Measurements from ENCODE around the gene TFEB. TPM values are rescaled to one million over a fixed set of nuclear protein-coding genes. Genes with fewer than 3 reads are reported as not detected.

The TFEB gene
- total RNA-seq, 1 donor from 2014 or later: 14.9 TPM

DNA sequence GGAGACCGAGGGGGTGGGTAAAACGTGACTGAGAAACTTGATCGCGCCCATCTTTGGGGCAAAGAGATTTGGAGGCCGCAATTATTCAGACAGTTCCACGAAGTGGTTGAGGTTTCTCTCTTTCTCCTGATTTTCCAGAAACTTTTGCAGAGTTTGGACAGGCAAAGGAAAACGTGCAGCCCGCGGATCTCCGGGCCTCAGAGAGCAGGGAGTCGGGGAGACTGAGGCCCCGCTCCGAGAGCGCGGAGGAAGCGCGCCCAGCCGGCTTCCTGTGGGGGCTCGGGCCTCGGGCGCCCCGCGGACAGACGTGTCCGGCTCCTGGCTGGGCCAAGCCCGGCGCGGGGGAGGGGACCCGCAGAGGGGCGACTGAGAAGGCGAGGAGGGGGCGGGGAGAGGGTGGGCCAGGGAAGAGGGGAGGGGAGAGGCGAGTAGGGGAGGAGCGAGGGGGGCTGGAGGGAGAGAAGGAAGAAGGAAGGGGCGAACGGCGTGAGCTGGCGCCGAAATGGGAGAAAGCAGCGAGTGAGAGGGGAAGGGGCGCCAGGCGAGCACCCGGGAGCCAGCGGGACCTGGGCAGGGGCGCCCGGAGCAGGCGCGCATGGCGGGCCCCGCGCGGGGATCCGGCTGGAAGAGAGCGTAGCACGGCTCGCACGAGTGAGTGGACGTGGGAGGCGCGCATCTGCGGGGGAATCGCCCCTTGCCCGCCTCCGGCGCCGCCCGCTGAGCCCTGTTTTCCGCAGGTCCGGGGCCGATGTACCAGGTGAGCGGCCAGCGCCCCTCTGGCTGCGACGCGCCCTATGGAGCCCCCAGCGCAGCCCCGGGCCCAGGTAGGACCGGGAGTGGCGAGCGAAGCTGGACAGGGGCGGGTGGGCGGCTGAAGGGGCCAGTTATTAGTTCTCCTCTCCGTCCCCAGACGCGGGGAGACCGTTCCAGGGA, 97.1 kb downstream of the TFEB start, which contains the start of gene MDFI:
TSS of gene MDFI (plus strand) at position 467 of the 933 bp plus-strand sequence. CDS start at position 749, 282 bp downstream.
- no peak for DNase-seq
- H3K4me1 Mint-ChIP-seq: no peaks in the 10 kb centered on the region
- H3K9me3 Mint-ChIP-seq: no peaks in the 10 kb centered on the region
- H3K36me3 Mint-ChIP-seq (ENCODE audit: low read depth): no peaks in the 10 kb centered on the region
- intact Hi-C loops (cut with micrococcal nuclease): no loop called here
- no peak within 1 kb of the TSS for H3K27ac Mint-ChIP-seq
- peaks cover 73% of the 10 kb centered on the region for H3K27me3 Mint-ChIP-seq
- no peak within 1 kb of the TSS for H3K4me3 Mint-ChIP-seq

- Mint-ChIP-seq H3K27me3 (peaks cover 73% of the 10 kb centered on the region), H3K36me3 (ENCODE audit: low read depth) (no peaks in the 10 kb centered on the region), H3K27ac (no peak overlapping the region), H3K4me1 (no peaks in the 10 kb centered on the region), H3K9me3 (no peaks in the 10 kb centered on the region), H3K4me3 (no peak overlapping the region)
- no peak for DNase-seq
- intact Hi-C loops (cut with micrococcal nuclease): no loop called here
These were observed 98.0 kb downstream of the TFEB start for GRCh38 chr6:41637194-41638001.

DNA sequence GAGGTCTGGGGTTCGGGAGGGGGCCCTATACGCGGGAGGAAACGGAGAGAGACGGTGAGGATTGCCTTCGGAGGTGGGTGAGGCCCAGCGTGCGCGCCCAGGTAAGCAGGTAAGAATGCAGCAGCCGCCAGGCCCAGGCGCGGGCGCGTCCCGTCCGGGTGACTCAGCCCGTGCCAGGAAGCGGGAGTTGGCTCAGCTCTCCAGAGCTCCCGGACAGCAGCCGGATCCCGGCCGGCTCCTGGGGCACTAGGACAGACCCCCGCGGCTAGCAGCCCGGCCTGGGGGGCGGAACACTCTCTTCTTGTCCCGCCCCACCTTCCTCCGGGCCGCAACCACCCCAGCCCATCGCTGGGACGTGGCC, 98.6 kb downstream of the TFEB start:
- no peak for DNase-seq
- Mint-ChIP-seq H3K36me3 (ENCODE audit: low read depth) (no peaks in the 10 kb centered on the region), H3K27ac (no peak overlapping the region), H3K9me3 (no peaks in the 10 kb centered on the region), H3K4me3 (no peak overlapping the region), H3K4me1 (no peaks in the 10 kb centered on the region), H3K27me3 (peaks cover 72% of the 10 kb centered on the region)
- intact Hi-C loops (cut with micrococcal nuclease): no loop called here

DNA sequence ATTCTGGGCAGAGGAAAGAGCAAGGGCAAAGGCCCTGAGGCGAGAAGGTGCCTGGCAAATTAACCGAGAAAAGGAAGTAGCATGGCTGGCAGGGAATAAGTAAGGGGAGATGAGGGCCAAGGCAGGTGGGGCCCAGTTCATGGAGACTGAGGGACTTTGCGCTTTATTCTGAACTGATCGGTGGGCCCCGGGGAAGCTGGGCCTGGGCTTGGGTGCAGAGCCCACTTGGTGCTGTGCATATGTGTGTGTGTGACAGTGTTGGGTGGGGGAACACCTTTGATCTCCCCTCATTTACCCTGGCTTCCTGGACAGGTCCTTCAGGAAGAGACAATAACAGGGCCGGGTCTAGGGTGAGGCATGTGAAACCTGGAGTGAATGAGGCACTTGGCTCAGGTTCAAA, 100.0 kb downstream of the TFEB start:
- DNase-seq: no peak
- intact Hi-C loops (cut with micrococcal nuclease): no loop called here
- Mint-ChIP-seq H3K27me3 (peaks cover 65% of the 10 kb centered on the region), H3K4me3 (no peak overlapping the region), H3K36me3 (ENCODE audit: low read depth) (no peaks in the 10 kb centered on the region), H3K4me1 (no peaks in the 10 kb centered on the region), H3K9me3 (no peaks in the 10 kb centered on the region), H3K27ac (no peak overlapping the region)

DNA sequence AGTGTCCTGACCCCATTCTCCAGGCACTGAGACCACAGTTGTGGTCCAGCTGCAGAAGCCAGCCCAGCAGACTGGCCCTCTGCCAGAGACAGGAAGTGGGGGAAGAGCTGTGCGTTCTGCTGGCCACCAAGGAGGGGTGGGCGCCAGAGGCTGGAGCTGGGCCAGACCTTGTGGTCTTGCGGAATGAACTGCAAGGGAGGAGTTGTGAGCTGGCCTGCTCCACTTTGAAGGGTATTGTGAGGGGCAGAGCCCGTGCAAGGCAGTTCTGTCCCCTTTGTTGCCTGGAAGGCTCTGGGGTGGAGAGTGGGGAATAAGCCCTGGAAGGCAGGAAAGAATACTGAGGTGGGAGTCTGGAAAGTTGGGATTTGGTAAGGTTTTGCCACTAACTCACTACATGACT, 100.8 kb downstream of the TFEB start:
- no peaks in the 10 kb centered on the region for H3K36me3 Mint-ChIP-seq (ENCODE audit: low read depth)
- H3K27me3 Mint-ChIP-seq: peaks cover 58% of the 10 kb centered on the region
- H3K4me3 Mint-ChIP-seq: no peak overlapping the region
- no peaks in the 10 kb centered on the region for H3K9me3 Mint-ChIP-seq
- DNase-seq: no peak
- no peak overlapping the region for H3K27ac Mint-ChIP-seq
- H3K4me1 Mint-ChIP-seq: no peaks in the 10 kb centered on the region
- intact Hi-C loops (cut with micrococcal nuclease): no loop called here

Other genes starting within 250 kb of the TFEB start
- 16.9 and 17.6 TPM in 2 replicates for gene FOXP4, start 189.2 kb downstream of the TFEB start, total RNA-seq
- not detected in 2 replicates for gene MDFI, start 97.1 kb downstream of the TFEB start, total RNA-seq
- gene PGC, start 11.8 kb upstream of the TFEB start, total RNA-seq: not detected in 2 replicates
- gene FRS3, start 44.3 kb upstream of the TFEB start, total RNA-seq: 4.7 and 6.8 TPM in 2 replicates
- not detected in 2 replicates for gene PRICKLE4, start 45.2 kb upstream of the TFEB start, total RNA-seq
- 367 and 376 TPM in 2 replicates for gene TOMM6, start 52.1 kb upstream of the TFEB start, total RNA-seq
- gene USP49, start 159.8 kb upstream of the TFEB start, total RNA-seq: 5.8 and 6.3 TPM in 2 replicates
- gene MED20, start 185.5 kb upstream of the TFEB start, total RNA-seq: 21.9 and 22.8 TPM in 2 replicates
- gene BYSL, start 185.9 kb upstream of the TFEB start, total RNA-seq: 79.6 and 81.4 TPM in 2 replicates
- 483 and 491 TPM in 2 replicates for gene CCND3, start 206.2 kb upstream of the TFEB start, total RNA-seq